Raji (cell line): ENCODE results near the gene UGT1A10.

Experiments used
- POLR2A ChIP-seq: IDR thresholded peaks from 2 replicates; pipeline ENCODE4 v1.6.1; 2011; ENCODE audit warnings: low read depth, low read length, control low read depth; ENCODE audit not compliant: insufficient read depth

Gene UGT1A10

DNA sequence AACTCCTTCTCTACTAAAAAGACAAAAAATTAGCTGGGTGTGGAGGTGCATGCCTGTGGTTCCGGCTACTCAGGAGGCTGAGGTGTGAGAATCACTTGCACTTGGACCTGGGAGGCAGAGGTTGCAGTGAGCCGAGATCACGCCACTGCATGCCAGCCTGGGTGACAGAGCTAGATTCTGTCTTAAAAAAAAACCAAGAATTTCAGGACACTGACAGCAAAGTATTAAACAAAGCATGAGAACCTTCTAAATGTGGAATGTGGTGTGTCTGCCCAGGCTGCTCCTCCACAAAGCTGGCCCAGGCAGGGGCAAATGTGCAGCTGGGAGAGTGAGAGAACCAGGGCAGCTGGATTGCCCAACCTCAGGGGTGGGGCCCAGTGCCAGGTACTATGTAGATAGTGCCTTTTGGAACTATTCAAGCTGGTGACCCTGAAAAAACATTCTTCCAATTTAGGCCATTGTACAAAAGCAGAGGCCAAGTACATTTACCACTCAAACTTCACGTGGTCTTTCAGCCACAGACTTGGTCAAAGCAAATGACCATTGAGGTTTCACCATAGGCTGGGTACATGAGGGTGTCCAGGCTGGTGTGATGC is 69.8 kb downstream of the UGT1A10 start:
- TF ChIP-seq POLR2A: no peak

DNA sequence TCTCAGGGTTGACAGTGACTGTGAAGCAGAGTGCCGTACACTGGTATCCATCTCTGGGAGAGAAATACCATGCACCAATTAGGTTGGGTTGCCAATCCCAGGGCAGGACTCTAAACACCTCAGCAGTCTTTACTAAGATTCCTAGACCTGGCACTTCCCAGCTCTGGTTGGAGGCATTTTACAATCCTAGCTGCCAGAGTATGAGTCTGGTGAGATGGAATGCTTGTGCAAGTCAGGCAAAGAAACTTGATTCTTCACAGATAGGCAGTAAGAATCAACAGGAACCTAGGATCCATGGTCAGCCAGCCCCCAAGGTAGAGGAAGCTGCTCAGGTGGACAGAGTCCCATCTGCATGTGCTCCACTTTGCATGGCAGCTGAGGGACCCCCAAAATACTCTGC is 70.5 kb downstream of the UGT1A10 start:
- TF ChIP-seq POLR2A: no peak

DNA sequence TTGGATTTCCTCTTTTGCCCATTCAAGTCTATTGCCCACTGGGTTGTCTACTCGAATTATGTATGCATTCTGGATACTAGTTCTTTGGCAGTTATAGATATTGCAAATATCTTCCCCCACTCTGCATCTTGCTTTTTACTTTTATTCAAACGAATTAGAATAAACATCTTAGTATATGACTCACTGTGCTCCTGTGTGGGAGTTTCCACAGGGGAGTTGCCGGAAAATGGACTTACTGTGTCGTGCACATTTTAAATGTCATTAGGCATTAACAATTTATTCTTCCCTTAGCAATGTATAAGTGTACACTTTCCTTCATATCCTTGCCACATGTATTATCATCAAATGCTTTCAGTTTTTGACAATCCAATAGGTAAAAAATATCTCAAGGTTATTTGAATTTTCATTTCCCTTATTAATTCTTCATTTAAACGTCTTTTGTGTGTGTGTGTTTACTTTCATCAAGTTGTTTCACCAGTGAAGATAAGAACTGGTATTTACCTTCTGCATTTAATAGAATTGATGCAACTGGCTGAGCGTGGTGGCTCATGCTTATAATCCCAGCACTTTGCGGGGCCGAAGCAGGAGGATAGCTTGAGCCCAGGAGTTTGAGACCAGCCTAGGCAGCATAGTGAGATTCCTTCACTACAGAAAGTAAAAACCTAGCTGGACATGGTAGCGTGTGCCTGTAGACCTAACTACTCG is 71.8 kb downstream of the UGT1A10 start:
- no peak for TF ChIP-seq POLR2A

DNA sequence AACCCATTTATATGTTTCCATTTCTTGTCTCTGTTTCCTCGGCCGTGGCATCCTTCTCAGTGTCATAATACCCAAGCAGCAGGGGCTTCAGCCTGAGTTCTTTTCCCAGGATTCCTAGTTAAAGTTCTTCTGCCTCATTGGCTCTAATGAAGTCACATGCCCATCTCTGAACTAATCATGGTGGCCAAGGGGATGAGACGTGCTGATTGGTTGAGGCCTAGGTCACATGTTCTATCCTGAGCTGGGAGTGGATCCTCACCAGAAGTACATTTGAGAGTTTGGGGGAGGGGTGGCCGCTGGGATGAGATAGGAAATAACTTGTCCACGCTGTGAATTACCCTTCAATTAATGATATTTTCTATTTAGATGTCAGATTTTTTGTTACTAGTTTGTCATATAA is 72.7 kb downstream of the UGT1A10 start:
- TF ChIP-seq POLR2A: no peak

DNA sequence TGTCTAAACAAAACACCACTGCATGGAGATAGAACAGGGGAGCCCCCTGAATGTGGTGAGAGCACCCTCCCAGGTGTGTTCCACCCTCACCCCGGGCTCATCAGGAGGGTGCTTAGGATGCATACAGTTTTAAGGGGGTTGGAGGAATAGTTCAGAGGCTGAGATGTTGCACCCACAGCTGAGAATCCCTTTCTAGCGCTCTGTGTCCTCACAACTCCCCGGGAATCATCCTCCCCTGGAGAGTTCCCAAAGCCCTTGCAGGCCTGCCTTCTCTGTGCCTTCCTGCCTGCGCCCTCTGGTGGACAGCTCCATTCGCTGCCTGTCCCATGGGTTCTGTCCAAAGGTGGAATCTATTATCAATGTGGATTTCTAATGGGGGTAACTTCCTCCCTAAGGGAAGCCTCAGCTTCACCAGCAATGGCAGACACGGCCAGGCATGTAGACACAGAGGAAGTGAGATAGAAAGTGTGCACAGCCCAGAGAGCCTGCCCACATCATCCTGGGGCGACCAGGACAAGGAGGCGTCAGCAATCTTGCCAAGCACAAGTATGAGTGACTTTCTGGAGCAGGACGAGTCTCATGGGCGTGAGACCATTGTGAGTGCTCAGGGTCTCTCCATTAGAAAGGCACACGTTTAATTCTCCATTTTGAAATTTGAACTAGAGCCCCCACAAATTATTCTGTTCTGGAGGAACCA is 75.2 kb downstream of the UGT1A10 start:
- no peak for TF ChIP-seq POLR2A

DNA sequence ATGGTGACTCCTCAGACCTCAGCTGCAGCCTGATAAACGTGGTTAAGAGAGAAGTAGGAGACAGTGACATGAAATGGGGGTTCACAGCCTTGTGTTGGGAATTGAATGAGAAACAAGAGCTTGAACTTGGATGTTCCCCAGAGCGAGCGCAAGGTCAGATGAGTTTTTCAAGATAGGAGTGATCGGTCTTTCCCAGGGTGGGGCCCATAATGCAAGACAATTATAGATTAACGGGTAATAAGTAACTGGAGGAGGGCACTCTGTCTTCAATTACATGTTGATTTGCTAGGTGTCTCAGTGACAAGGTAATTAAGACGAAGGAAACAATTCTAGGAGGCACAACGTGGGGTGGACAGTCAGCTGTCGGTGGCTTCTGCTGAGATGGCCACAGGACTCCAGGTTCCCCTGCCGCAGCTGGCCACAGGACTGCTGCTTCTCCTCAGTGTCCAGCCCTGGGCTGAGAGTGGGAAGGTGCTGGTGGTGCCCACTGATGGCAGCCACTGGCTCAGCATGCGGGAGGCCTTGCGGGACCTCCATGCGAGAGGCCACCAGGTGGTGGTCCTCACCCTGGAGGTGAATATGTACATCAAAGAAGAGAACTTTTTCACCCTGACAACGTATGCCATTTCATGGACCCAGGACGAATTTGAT is 76.5 kb downstream of the UGT1A10 start, which contains the start of gene UGT1A5:
UGT1A5 (plus strand) TSS at position 297 of the 651 bp plus-strand sequence; CDS start at position 382, 85 bp downstream.
- TF ChIP-seq POLR2A: no peak

DNA sequence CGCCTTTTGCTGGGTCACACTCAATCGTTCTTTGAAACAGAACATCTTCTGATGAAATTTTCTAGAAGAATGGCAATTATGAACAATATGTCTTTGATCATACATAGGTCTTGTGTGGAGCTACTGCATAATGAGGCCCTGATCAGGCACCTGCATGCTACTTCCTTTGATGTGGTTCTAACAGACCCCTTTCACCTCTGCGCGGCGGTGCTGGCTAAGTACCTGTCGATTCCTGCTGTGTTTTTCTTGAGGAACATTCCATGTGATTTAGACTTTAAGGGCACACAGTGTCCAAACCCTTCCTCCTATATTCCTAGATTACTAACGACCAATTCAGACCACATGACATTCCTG is 77.0 kb downstream of the UGT1A10 start:
- TF ChIP-seq POLR2A: no peak

DNA sequence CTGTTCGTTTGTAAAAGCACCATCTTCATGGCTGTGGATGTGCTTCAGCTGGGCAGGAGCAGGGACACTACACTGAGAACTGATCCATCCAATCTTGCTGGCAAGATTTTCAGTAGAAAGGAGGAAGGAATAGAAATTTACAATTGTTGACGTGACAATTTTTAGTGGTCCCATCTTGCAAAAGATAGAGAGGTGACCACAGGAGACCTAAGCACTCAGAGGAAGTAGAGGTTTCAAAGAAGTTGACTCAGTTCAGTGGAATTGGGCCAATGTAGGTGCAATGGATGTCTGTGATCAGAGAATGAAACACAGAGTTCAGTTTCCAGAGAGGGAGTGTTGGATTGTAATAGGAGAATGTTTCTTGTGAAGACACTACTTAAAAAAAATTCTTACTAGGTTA is 77.9 kb downstream of the UGT1A10 start:
- TF ChIP-seq POLR2A: no peak

DNA sequence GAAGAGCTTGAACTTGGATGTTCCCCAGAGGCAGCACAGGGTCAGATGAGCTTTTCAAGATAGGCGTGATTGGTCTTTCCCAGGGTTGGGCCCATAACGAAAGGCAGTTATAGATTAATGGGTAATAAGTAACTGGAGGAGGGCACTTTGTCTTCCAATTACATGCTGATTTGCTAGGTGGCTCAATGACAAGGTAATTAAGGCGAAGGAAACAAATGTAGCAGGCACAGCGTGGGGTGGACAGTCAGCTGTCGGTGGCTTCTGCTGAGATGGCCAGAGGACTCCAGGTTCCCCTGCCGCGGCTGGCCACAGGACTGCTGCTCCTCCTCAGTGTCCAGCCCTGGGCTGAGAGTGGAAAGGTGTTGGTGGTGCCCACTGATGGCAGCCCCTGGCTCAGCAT is 82.3 kb downstream of the UGT1A10 start, which contains the start of gene UGT1A4:
UGT1A4 (plus strand) TSS at position 185 of the 400 bp plus-strand sequence; CDS start at position 270, 85 bp downstream.
- no peak for TF ChIP-seq POLR2A

DNA sequence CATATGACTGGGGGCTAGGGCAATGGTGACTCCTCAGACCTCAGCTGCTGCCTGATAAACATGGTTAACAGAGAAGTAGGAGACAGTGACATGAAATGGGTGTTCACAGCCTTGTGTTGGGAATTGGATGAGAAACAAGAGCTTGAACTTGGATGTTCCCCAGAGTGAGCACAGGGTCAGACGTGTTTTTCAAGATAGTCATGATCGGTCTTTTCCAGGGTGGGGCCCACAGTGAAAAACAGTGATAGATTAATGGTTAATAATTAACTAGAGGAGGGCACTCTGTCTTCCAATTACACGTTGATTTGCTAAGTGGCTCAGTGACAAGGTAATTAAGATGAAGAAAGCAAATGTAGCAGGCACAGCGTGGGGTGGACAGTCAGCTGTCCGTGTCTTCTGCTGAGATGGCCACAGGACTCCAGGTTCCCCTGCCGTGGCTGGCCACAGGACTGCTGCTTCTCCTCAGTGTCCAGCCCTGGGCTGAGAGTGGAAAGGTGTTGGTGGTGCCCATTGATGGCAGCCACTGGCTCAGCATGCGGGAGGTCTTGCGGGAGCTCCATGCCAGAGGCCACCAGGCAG is 92.6 kb downstream of the UGT1A10 start, which contains the start of gene UGT1A3:
UGT1A3 (plus strand) TSS at position 320 of the 579 bp plus-strand sequence; CDS start at position 405, 85 bp downstream.
- TF ChIP-seq POLR2A: no peak

DNA sequence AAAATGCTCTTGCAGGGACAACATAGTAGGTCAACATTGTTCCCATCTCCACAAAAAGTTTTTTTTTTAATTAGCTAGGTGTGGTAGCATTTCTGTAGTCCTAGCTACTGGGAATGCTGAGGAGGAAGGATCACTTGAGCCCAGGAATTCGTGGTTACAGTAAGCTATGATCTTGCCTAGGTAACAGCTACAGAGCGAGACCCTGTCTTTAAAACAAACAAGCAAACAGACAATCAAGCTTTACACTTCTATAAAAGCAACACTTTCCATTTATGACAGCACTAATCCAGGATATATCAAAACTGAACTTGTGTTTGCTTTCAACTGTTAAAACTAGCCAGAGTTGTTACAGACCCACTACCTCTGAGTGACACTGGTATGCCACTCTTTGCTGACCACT is 104.6 kb downstream of the UGT1A10 start:
- TF ChIP-seq POLR2A: no peak

DNA sequence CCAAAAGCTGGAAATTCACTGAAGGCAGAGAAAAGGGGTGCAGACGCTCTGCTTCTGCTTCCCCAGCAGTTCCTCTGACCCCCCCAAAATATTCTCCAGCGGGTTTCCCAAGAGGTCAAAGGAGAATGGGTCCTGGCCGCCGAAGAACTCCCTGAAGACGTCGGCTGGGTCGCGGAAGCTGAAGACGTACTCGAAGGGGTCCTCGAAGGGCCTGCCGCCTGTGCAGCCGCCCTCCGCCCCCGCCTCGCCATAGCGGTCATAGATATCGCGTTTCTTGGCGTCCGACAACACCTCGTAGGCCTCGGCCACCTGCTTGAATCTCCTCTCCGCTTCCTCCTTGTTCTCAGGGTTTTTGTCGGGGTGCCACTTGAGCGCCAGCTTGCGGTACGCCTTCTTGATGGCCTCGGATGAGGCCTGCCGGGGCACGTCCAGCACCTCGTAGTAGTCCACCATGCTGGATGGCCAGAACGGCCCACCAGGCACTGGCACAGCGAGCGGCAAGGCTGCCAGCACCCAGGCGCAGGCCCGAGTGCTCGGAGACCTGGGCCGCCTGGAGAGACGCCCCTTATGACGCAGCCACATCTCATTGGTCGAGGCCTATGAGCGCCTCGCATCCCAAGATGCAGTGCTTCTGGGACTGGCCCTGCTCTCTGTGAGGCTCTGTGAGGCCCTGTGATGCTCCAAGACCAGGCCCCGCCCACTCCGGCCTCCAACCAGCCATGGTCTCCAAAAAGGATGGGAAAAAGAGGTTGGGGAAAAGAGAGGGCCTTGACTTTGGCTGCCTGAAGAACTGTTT is 107.4 kb downstream of the UGT1A10 start:
- TF ChIP-seq POLR2A: no peak

DNA sequence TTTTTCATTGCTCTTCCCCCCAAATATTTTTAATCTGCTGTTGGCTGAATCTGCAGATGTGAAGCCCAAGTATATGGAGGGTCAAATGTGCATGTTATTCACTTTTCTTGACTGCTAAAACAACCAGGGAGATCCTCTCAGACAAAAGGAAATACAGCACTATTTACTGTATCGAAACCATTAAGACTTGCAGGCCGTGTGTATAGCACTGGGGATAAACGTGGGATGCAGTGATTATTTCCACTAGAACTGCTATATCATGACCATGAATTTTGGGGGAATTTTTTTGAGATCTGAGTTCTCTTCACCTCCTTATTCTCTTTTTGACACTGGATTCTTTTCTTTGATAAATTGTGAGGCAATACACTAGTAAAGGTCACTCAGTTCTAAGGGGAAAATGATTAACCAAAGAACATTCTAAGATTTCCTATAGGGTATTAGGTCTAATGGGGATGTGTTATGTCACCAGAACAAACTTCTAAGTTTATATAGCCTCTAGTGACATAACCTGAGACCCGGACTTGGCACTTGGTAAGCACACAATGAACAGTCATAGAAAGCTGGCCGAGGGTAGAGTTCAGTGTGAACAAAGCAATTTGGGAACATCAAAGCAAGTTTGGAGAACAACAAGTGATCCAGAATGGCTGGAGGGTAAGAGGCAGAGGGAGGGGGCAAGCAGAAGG is 109.0 kb downstream of the UGT1A10 start:
- no peak for TF ChIP-seq POLR2A
